GM21723 (cell line): ENCODE measurements around the gene PPARG.
"Not testable (repeated sequence)": the region's sequence is repeated elsewhere in the genome, so short reads cannot be mapped to it uniquely, and the experiment has no call there.

ENCODE experiments used
- ATAC-seq: cut with Tn5 transposase; IDR thresholded peaks from one replicate; pipeline ENCODE4 v1.9.1; 2021; ENCODE audit warnings: mild to moderate bottlenecking, moderate library complexity; ENCODE audit not compliant: unreplicated experiment

The PPARG gene

DNA sequence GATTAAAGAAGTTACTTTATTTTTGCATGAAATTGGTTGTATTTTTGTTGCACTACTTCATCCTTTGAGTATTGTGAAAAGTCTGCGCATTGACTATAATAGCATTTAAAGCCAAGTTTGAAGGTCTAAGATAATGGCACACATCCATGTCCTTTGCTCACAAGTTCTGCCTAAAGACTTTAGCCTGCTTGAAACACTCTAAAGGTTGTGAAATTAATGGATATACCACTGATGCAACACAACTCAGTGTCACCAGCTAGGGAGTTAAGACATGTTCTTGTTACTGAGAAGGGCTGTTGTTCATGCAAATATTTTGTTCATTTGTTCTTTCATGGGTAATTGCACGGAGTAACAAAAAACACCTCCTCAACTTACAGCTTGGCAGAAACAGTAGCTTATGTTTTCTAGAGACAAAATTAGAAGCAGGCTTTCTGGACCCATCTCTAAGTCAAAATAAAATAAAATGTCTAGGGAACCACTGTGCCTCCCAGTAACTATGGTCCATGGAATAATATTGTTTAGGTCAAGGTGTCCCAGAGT is 83.9 kb downstream of the PPARG start:
- ATAC-seq: no peak

DNA sequence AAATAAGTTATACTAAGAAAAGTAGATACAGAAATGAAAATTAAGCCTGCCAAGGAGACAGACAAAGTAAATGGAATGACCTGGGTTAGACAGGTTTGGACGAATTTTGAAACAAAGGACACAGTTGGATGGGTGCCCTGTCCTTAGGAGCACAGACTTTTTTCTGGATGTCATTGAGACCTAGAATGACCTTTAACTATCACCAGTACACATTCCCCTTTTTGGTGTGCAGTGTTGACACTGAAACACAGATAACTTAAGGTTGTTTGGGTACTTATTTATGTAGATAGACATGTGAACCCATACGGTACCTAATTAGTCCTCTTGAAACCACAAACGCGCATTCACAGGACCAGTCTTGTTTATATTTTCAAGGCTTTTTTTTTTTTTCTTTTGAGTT is 86.7 kb downstream of the PPARG start:
- no peak for ATAC-seq

DNA sequence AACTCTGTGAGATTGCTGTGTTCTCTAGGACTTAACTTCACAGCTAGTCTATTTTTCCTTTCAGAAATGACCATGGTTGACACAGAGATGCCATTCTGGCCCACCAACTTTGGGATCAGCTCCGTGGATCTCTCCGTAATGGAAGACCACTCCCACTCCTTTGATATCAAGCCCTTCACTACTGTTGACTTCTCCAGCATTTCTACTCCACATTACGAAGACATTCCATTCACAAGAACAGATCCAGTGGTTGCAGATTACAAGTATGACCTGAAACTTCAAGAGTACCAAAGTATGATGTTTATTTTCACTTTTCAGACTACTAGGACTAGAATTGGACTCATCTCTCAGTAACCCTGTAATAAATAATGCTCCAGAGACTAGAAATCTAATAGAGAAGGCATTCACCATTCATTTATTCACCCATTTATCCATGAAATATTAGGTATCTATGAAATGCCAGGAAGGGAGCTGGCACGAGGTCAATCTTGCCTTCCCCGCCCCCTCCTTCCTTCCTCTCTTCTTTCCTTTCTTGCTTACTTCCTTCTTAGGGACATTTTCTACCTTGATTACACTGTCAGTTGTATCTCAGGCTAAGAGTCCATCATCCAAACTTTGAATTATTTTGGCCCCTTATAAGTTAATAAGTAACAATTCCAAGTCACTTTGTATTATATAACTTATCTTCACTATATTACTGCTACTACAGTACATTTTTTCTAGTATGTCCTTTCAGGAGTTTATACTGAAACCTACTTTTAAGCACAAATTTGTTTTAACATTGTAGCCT is 91.0 kb downstream of the PPARG start:
- ATAC-seq: no peak

DNA sequence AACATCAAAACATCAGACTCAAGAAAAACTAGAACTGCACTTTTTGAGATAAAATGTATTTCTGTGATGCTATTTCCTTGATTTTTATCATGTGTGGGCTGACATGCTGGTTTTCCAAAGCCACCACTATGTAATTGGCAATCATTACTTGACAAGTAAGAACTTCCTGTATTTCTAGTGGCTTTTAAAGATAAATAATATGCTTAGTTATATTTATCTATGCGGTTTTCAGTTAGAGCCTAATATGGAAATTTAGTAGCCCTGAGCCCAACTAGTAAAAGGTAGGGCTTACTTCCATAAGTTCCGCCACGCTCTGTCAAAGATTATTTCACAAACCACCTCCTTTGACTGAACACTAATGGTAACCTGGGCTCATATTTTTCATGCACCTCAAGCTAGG is 91.6 kb downstream of the PPARG start:
- ATAC-seq: no peak

- ATAC-seq: no peak
These were observed 92.3 kb downstream of the PPARG start for GRCh38 chr3:12381199-12381598.

DNA sequence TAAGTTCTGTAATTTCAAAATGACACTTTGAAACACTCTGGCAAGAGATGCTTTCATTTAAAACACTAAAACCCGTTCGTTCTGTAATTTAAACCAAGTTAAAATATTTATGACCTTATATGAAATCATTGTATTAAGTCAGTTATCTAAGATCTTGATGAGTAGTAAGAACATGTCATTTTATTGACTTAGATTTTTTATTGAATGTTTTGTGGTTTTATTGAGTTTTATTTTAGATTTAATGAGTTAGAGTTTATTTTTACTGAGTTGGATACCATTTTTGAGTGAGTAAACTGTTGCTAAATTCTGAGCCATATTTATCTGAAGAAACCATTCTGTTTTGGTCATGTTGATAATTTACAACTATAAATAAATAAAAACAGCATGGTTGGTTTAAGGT is 94.3 kb downstream of the PPARG start:
- ATAC-seq: no peak

GRCh38 chr3:12384451-12385233 is 95.8 kb downstream of the PPARG start:
- no peak for ATAC-seq

GRCh38 chr3:12386514-12387291 is 97.8 kb downstream of the PPARG start:
- not testable (repeated sequence) for ATAC-seq

- no peak for ATAC-seq
These were observed 99.3 kb downstream of the PPARG start for GRCh38 chr3:12388185-12388584.

- no peak for ATAC-seq
These were observed 103.4 kb downstream of the PPARG start for GRCh38 chr3:12392101-12392878.

DNA sequence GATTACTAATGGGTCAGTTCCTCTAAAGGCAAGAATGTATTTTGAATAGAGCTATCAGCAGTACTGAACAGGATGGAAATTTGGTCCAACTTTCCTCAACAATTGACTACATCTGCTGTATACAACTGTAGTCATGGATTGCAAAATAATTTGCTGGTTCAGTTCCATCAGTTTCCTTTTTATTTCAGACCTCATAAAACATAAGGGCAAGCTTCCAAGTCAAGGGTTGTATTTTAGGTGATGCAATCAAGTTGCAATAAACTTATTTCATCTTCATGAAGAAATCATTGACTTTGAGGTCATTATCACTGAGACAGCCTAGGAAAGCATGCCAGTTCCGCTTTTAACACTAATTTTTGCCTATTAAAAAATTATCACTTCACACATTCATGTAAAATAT is 105.0 kb downstream of the PPARG start:
- no peak for ATAC-seq

DNA sequence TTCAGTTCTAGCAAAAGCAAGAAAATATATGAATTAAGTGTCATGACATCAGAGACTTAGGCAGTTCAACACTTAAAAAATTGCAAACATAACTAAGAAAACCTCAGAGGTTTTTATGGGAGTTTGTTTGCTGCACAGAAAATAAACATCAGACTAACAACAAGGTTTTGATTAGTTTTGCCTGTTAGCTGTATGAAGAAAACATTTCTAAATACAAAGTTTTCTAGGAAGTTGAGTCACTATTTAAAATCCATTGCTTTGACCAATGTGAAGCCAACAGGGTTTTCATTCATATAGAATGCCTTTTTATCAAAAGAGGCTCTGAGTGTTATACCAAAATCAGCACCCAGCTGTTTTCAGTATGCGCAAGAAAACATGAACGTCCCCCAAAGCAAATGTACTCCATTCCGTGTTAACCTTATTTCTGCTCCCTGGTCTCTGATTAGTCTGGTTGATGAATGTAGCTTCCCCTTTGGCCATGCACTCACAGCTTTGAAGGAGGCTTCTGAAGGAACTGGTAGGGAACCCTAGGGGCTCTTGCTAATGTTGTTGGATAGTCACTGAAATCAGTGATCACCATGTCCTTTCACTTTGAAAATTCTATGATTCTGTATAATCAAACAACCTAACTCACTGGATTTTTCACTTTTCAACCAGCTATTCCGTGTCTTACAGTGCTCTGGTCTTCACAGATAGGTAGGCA is 105.8 kb downstream of the PPARG start:
- ATAC-seq: peak; percentile 17

GRCh38 chr3:12395349-12396012 is 106.6 kb downstream of the PPARG start:
- peak; percentile 98 for ATAC-seq

DNA sequence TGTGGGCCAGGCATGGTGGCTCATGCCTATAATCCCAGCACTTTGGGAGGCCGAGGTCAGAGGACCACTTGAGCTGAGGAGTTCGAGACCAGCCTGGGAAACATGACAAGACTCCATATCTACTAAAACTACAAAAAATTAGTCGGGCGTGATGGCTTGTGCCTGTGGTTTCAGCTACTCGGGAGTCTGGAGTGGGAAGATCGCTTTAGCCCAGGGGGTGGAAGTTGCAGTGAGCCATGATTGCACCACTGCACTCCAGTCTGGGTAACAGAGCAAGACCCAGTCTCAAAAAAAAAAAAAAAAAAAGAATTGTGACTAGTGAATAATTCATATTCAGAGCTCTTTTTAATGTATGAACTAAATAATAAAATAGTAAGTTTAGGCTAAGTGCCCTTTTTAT is 107.6 kb downstream of the PPARG start:
- no peak for ATAC-seq

- ATAC-seq: no peak
These were observed 110.4 kb downstream of the PPARG start for GRCh38 chr3:12399226-12399625.

- no peak for ATAC-seq
These were observed 111.8 kb downstream of the PPARG start for GRCh38 chr3:12400616-12401194.

- ATAC-seq: no peak
These were observed 112.3 kb downstream of the PPARG start for GRCh38 chr3:12401208-12401607.

DNA sequence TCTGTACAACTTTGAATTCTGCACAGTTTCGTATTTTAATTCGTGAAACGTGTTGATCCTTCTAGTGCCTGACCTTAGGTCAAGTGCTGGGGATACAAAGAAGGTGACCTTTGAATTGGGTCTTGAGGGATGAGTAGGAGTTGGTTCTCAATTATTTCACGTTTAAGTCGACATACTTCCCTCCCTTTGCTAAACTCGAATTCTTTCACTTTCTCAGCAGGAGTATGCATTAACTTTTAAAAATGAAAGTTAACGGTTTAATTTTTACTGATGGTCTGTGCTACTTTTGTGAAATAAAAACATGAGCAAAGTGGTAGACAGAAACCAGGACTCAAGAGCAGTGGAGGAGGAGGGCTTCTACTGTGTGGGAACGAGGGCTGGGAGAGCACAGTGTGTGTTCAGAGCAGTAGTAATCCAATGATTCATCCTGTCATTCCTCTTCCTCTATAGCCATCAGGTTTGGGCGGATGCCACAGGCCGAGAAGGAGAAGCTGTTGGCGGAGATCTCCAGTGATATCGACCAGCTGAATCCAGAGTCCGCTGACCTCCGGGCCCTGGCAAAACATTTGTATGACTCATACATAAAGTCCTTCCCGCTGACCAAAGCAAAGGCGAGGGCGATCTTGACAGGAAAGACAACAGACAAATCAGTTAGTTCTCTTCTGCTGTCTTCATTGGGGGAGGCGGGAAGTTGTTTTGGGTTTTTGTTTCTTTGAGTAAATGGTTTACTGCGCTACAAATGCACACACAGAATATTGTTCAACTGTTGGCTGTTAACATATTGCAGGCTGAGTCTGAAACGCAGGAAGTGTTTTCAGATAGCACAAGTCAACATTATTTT is 116.8 kb downstream of the PPARG start:
- ATAC-seq: no peak
